ENCODE data around the gene PARD3.
"Not testable (repeated sequence)": the region's sequence is repeated elsewhere in the genome, so short reads cannot be mapped to it uniquely, and the experiment has no call there.

- TF ChIP-seq EZH2phosphoT487 (IDR thresholded peaks at IDR 0.05; ENCODE audit: borderline replicate concordance) = not testable (repeated sequence)
- TF ChIP-seq, protein P1, sequence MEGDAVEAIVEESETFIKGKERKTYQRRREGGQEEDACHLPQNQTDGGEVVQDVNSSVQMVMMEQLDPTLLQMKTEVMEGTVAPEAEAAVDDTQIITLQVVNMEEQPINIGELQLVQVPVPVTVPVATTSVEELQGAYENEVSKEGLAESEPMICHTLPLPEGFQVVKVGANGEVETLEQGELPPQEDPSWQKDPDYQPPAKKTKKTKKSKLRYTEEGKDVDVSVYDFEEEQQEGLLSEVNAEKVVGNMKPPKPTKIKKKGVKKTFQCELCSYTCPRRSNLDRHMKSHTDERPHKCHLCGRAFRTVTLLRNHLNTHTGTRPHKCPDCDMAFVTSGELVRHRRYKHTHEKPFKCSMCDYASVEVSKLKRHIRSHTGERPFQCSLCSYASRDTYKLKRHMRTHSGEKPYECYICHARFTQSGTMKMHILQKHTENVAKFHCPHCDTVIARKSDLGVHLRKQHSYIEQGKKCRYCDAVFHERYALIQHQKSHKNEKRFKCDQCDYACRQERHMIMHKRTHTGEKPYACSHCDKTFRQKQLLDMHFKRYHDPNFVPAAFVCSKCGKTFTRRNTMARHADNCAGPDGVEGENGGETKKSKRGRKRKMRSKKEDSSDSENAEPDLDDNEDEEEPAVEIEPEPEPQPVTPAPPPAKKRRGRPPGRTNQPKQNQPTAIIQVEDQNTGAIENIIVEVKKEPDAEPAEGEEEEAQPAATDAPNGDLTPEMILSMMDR (conservative IDR thresholded peaks at IDR 0.05; ENCODE audit: low read length) = not testable (repeated sequence)
Measured at GRCh38 chr10:34741087-34741486, 74.0 kb downstream of the PARD3 start.

Data from Loucy (cell line).